ENCODE results near the gene PTPRD. TPM values are rescaled to one million over a fixed set of nuclear protein-coding genes. Genes with fewer than 3 reads are reported as not detected.

Gene PTPRD
- total and polyA plus RNA-seq, 2 of the 4 experiments (the other 2 are of a cell fraction) = 0.07 to 0.18 TPM

DNA sequence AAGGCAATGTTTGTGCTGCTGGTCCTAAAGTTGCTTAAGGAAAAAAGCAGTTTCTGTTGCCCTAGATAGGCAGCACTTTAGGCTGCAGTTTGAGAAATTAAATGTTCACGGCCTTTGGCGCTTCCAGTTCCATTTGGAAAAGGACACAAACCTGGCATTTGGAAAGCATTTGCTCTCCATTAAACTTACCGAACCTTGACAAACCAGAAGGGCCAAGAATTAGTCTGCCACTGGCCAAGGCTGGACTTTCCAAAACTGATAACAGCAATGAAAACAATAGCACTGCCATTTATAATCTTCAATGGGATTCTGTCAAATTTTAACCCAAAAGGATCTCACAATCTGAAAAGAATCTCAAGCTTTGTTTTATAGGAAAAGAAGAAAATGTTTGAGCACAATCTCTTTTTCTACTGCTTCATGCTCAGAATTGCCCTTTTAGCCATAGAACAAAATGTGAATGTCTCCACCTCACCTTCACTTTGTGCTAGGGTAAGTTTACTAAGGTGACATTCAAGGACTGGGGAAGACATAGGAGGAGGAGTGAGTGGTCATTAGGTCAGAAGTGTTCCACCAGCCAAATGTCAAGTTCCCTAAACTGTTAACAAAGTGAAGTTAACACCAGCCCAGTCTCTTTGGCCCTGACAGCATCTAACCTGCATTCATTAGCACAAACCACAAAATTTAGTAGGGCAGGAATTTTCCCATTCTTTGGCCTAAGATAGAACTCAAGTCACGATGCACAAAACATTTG is 2229.8 kb downstream of the PTPRD start:
- WGBS, 2 experiments (ENCODE audit: extremely low coverage in 2 of 2, insufficient read length in 1 of 2) = 80% methylated on average over 1 of the region's 4 CpGs; no CpG with 5 or more reads in 1 of the 2 experiments
- Histone ChIP-seq H3K36me3 (ENCODE audit: control insufficient read depth, insufficient read depth, low read length) (no peaks in the 10 kb centered on the region), H3K4ac (ENCODE audit: low read depth, low read length) (no peak overlapping the region), H3K9me1 (ENCODE audit: insufficient read depth, low read length) (no peaks in the 10 kb centered on the region), H3K18ac (ENCODE audit: low read depth, low read length) (no peak overlapping the region), H3K79me1 (ENCODE audit: low read depth in 1 of 2, low read length in 2 of 2) (no peaks in the 10 kb centered on the region), H4K8ac (ENCODE audit: low read depth in 2 of 2, low read length in 2 of 2) (no peak overlapping the region), H2BK20ac (ENCODE audit: low read depth, low read length) (no peak overlapping the region), H4K5ac (ENCODE audit: low read depth, low read length) (no peak overlapping the region), H4K20me1 (ENCODE audit: insufficient read depth, low read length) (no peaks in the 10 kb centered on the region), H3K23ac (ENCODE audit: low read depth, low read length) (no peak overlapping the region), H3K27me3 (ENCODE audit: control insufficient read depth, insufficient read depth, low read length) (no peaks in the 10 kb centered on the region), H2BK120ac (ENCODE audit: low read depth, low read length) (no peak overlapping the region), H3K9me3 (ENCODE audit: control insufficient read depth, insufficient read depth, low read length) (peaks cover 3% of the 10 kb centered on the region; the same call in 1 of the 2 replicates), H2AFZ (replicated peaks; ENCODE audit: low read length, poor library complexity) (no peak overlapping the region), H2AK9ac (replicated peaks; ENCODE audit: low read depth, low read length, poor library complexity) (no peak overlapping the region), H3K4me2 (ENCODE audit: low read depth, low read length) (no peak overlapping the region), H3K4me1 (ENCODE audit: control insufficient read depth, insufficient read depth, low read length) (no peaks in the 10 kb centered on the region), H3K56ac (ENCODE audit: extremely low read depth, insufficient read depth, low read length) (no peak overlapping the region), H3K9ac (ENCODE audit: low read depth, low read length) (no peak overlapping the region), H4K91ac (ENCODE audit: insufficient read depth, low read depth, low read length) (no peak overlapping the region), H3K14ac (replicated peaks; ENCODE audit: low read depth, low read length) (no peak overlapping the region), H3K27ac (ENCODE audit: insufficient read depth, low read length) (no peak overlapping the region), H3K4me3 (ENCODE audit: insufficient read depth, low read depth, low read length) (no peak overlapping the region), H2BK5ac (ENCODE audit: low read depth, low read length, poor library complexity, severe bottlenecking) (no peak overlapping the region), H2BK15ac (ENCODE audit: low read depth, low read length) (no peak overlapping the region), H2AK5ac (ENCODE audit: low read depth, low read length) (no peak overlapping the region)
- ChIA-PET POLR2A (ENCODE audit: unreplicated experiment) (no interaction called here), CTCF (no interaction called here)
- TF ChIP-seq POLR2A (IDR thresholded peaks at IDR 0.05; ENCODE audit: low read depth, low read length) (no peak), SMC3 (IDR thresholded peaks at IDR 0.05; ENCODE audit: low read depth, low read length) (no peak), MAFK (IDR thresholded peaks at IDR 0.05; ENCODE audit: low read depth, low read length) (no peak), CHD1 (IDR thresholded peaks at IDR 0.05; ENCODE audit: low read depth, low read length) (no peak), RFX5 (IDR thresholded peaks at IDR 0.05; ENCODE audit: low read depth, low read length) (no peak), RCOR1 (IDR thresholded peaks at IDR 0.05; ENCODE audit: insufficient replicate concordance, low read length) (no peak)
- TF ChIP-seq, protein P1, sequence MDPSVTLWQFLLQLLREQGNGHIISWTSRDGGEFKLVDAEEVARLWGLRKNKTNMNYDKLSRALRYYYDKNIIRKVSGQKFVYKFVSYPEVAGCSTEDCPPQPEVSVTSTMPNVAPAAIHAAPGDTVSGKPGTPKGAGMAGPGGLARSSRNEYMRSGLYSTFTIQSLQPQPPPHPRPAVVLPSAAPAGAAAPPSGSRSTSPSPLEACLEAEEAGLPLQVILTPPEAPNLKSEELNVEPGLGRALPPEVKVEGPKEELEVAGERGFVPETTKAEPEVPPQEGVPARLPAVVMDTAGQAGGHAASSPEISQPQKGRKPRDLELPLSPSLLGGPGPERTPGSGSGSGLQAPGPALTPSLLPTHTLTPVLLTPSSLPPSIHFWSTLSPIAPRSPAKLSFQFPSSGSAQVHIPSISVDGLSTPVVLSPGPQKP (IDR thresholded peaks at IDR 0.05; ENCODE audit: borderline replicate concordance, low read depth, low read length) = no peak
- ATAC-seq (ENCODE audit: low read depth) (no peak), DNase-seq (no peak)
- BruUV-seq (replicated peaks) = no TSS peak
- dilution Hi-C loops (cut with HindIII; ENCODE audit: low sequenced_read_pairs, unreplicated experiment) = no loop called here
- intact Hi-C loops (cut with micrococcal nuclease) = no loop called here
- in situ Hi-C loops (cut with MboI; ENCODE audit: low sequenced_read_pairs) = no loop called here
